ENCODE results near the gene MAN1C1.

Gene MAN1C1

GRCh38 chr1:25685211-25685750 is 68.7 kb downstream of the MAN1C1 start:
- no CpG with 5 or more reads among the region's 11 CpGs for WGBS (ENCODE audit: extremely low coverage, insufficient coverage, low lambda C conversion rate)
- no peaks in the 10 kb centered on the region for H3K27me3 ChIP-seq (ENCODE audit: insufficient read depth, low read length, poor library complexity)
- no peaks in the 10 kb centered on the region for H3K4me1 ChIP-seq (ENCODE audit: control insufficient read depth, low read depth, low read length)
- H3K18ac ChIP-seq (ENCODE audit: low read length): no peak overlapping the region
- H3K79me1 ChIP-seq (ENCODE audit: low read length): no peaks in the 10 kb centered on the region
- no peak overlapping the region for H3K4me3 ChIP-seq (ENCODE audit: low read length)
- H3K9ac ChIP-seq (ENCODE audit: low read length): no peak overlapping the region
- DNase-seq: no peak
- H3K56ac ChIP-seq (ENCODE audit: low read length): no peak overlapping the region
- no peak overlapping the region for H3K27ac ChIP-seq (ENCODE audit: low read depth, low read length)
- H3K36me3 ChIP-seq (ENCODE audit: control insufficient read depth, insufficient read depth, low read length): no peaks in the 10 kb centered on the region
- H4K8ac ChIP-seq (ENCODE audit: low read depth, low read length): no peak overlapping the region
- H2BK5ac ChIP-seq (ENCODE audit: low read length): no peak overlapping the region
- no peak overlapping the region for H2BK15ac ChIP-seq (replicated peaks; ENCODE audit: low read depth)
- no peaks in the 10 kb centered on the region for H3K79me2 ChIP-seq (ENCODE audit: control insufficient read depth, insufficient read depth, low read length)
- H2BK120ac ChIP-seq (ENCODE audit: low read depth, low read length): no peak overlapping the region
- H3K4me2 ChIP-seq (ENCODE audit: low read length): no peak overlapping the region
- H3K4ac ChIP-seq (ENCODE audit: low read depth, low read length): no peak overlapping the region
- no peak overlapping the region for H4K5ac ChIP-seq (ENCODE audit: low read length)
- no peak overlapping the region for H2AK5ac ChIP-seq (ENCODE audit: low read length)
- no peak overlapping the region for H3K23ac ChIP-seq (ENCODE audit: low read length)

GRCh38 chr1:25685938-25686665 is 69.5 kb downstream of the MAN1C1 start:
- H4K8ac ChIP-seq (ENCODE audit: low read depth, low read length): no peak overlapping the region

GRCh38 chr1:25687221-25688017 is 70.8 kb downstream of the MAN1C1 start:
- no peak overlapping the region for H2BK15ac ChIP-seq (replicated peaks; ENCODE audit: low read depth)
- no peak overlapping the region for H2BK5ac ChIP-seq (ENCODE audit: low read length)
- no peak overlapping the region for H3K9ac ChIP-seq (ENCODE audit: low read length)
- H3K36me3 ChIP-seq (ENCODE audit: control insufficient read depth, insufficient read depth, low read length): no peaks in the 10 kb centered on the region
- no peak overlapping the region for H4K5ac ChIP-seq (ENCODE audit: low read length)
- H3K79me1 ChIP-seq (ENCODE audit: low read length): no peaks in the 10 kb centered on the region
- H3K4me1 ChIP-seq (ENCODE audit: control insufficient read depth, low read depth, low read length): no peaks in the 10 kb centered on the region
- no CpG with 5 or more reads among the region's 6 CpGs for WGBS (ENCODE audit: extremely low coverage, insufficient coverage, low lambda C conversion rate)
- no peak overlapping the region for H4K8ac ChIP-seq (ENCODE audit: low read depth, low read length)
- H3K4me2 ChIP-seq (ENCODE audit: low read length): no peak overlapping the region
- no peak overlapping the region for H3K4ac ChIP-seq (ENCODE audit: low read depth, low read length)
- H2AK5ac ChIP-seq (ENCODE audit: low read length): no peak overlapping the region
- no peaks in the 10 kb centered on the region for H3K79me2 ChIP-seq (ENCODE audit: control insufficient read depth, insufficient read depth, low read length)
- peak overlapping the region; percentile 34 for H3K56ac ChIP-seq (ENCODE audit: low read length)
- H3K4me3 ChIP-seq (ENCODE audit: low read length): no peak overlapping the region
- no peak overlapping the region for H3K23ac ChIP-seq (ENCODE audit: low read length)
- no peak for DNase-seq
- no peak overlapping the region for H3K27ac ChIP-seq (ENCODE audit: low read depth, low read length)
- H3K27me3 ChIP-seq (ENCODE audit: insufficient read depth, low read length, poor library complexity): no peaks in the 10 kb centered on the region
- no peak overlapping the region for H3K18ac ChIP-seq (ENCODE audit: low read length)
- no peak overlapping the region for H2BK120ac ChIP-seq (ENCODE audit: low read depth, low read length)

More at GRCh38 chr1:25685938-25686665, 69.5 kb downstream of the MAN1C1 start:
- no peak for DNase-seq
- no peak overlapping the region for H3K4me3 ChIP-seq (ENCODE audit: low read length)
- H3K56ac ChIP-seq (ENCODE audit: low read length): no peak overlapping the region
- H3K4ac ChIP-seq (ENCODE audit: low read depth, low read length): no peak overlapping the region
- H2BK15ac ChIP-seq (replicated peaks; ENCODE audit: low read depth): no peak overlapping the region
- no peak overlapping the region for H3K27ac ChIP-seq (ENCODE audit: low read depth, low read length)
- H3K18ac ChIP-seq (ENCODE audit: low read length): no peak overlapping the region
- WGBS (ENCODE audit: extremely low coverage, insufficient coverage, low lambda C conversion rate): no CpG with 5 or more reads among the region's 19 CpGs
- no peaks in the 10 kb centered on the region for H3K79me2 ChIP-seq (ENCODE audit: control insufficient read depth, insufficient read depth, low read length)
- no peak overlapping the region for H4K5ac ChIP-seq (ENCODE audit: low read length)
- no peak overlapping the region for H2BK5ac ChIP-seq (ENCODE audit: low read length)
- H3K9ac ChIP-seq (ENCODE audit: low read length): no peak overlapping the region
- no peak overlapping the region for H2AK5ac ChIP-seq (ENCODE audit: low read length)
- no peak overlapping the region for H2BK120ac ChIP-seq (ENCODE audit: low read depth, low read length)
- no peak overlapping the region for H3K4me2 ChIP-seq (ENCODE audit: low read length)
- no peaks in the 10 kb centered on the region for H3K79me1 ChIP-seq (ENCODE audit: low read length)
- H3K36me3 ChIP-seq (ENCODE audit: control insufficient read depth, insufficient read depth, low read length): no peaks in the 10 kb centered on the region
- H3K23ac ChIP-seq (ENCODE audit: low read length): no peak overlapping the region
- no peaks in the 10 kb centered on the region for H3K27me3 ChIP-seq (ENCODE audit: insufficient read depth, low read length, poor library complexity)
- no peaks in the 10 kb centered on the region for H3K4me1 ChIP-seq (ENCODE audit: control insufficient read depth, low read depth, low read length)

- Histone ChIP-seq H2AK5ac (ENCODE audit: low read length) (no peak overlapping the region), H3K4ac (ENCODE audit: low read depth, low read length) (no peak overlapping the region), H2BK5ac (ENCODE audit: low read length) (no peak overlapping the region), H3K4me3 (ENCODE audit: low read length) (no peak overlapping the region), H3K18ac (ENCODE audit: low read length) (no peak overlapping the region), H3K4me1 (ENCODE audit: control insufficient read depth, low read depth, low read length) (no peaks in the 10 kb centered on the region), H3K36me3 (ENCODE audit: control insufficient read depth, insufficient read depth, low read length) (no peaks in the 10 kb centered on the region), H3K27me3 (ENCODE audit: insufficient read depth, low read length, poor library complexity) (no peaks in the 10 kb centered on the region), H2BK120ac (ENCODE audit: low read depth, low read length) (no peak overlapping the region), H3K23ac (ENCODE audit: low read length) (no peak overlapping the region), H3K79me1 (ENCODE audit: low read length) (no peaks in the 10 kb centered on the region), H3K56ac (ENCODE audit: low read length) (no peak overlapping the region), H3K27ac (ENCODE audit: low read depth, low read length) (no peak overlapping the region), H4K8ac (ENCODE audit: low read depth, low read length) (no peak overlapping the region), H3K9ac (ENCODE audit: low read length) (no peak overlapping the region), H3K79me2 (ENCODE audit: control insufficient read depth, insufficient read depth, low read length) (no peaks in the 10 kb centered on the region), H4K5ac (ENCODE audit: low read length) (no peak overlapping the region), H3K4me2 (ENCODE audit: low read length) (no peak overlapping the region), H2BK15ac (replicated peaks; ENCODE audit: low read depth) (no peak overlapping the region)
- WGBS (ENCODE audit: extremely low coverage, insufficient coverage, low lambda C conversion rate): no CpG with 5 or more reads among the region's 9 CpGs
- no peak for DNase-seq
These were observed 72.0 kb downstream of the MAN1C1 start for GRCh38 chr1:25688390-25689119.

- H4K8ac ChIP-seq (ENCODE audit: low read depth, low read length): no peak overlapping the region
- H3K9ac ChIP-seq (ENCODE audit: low read length): no peak overlapping the region
- H3K4me3 ChIP-seq (ENCODE audit: low read length): no peak overlapping the region
- no peak overlapping the region for H2BK5ac ChIP-seq (ENCODE audit: low read length)
- no peak overlapping the region for H2BK15ac ChIP-seq (replicated peaks; ENCODE audit: low read depth)
- H3K4me1 ChIP-seq (ENCODE audit: control insufficient read depth, low read depth, low read length): no peaks in the 10 kb centered on the region
- H3K18ac ChIP-seq (ENCODE audit: low read length): no peak overlapping the region
- H4K5ac ChIP-seq (ENCODE audit: low read length): no peak overlapping the region
- no peak overlapping the region for H3K4me2 ChIP-seq (ENCODE audit: low read length)
- no peaks in the 10 kb centered on the region for H3K79me2 ChIP-seq (ENCODE audit: control insufficient read depth, insufficient read depth, low read length)
- H3K27me3 ChIP-seq (ENCODE audit: insufficient read depth, low read length, poor library complexity): no peaks in the 10 kb centered on the region
- H3K4ac ChIP-seq (ENCODE audit: low read depth, low read length): no peak overlapping the region
- no peak overlapping the region for H3K56ac ChIP-seq (ENCODE audit: low read length)
- no CpG with 5 or more reads among the region's 18 CpGs for WGBS (ENCODE audit: extremely low coverage, insufficient coverage, low lambda C conversion rate)
- H3K23ac ChIP-seq (ENCODE audit: low read length): no peak overlapping the region
- DNase-seq: no peak
- H3K36me3 ChIP-seq (ENCODE audit: control insufficient read depth, insufficient read depth, low read length): no peaks in the 10 kb centered on the region
- H2AK5ac ChIP-seq (ENCODE audit: low read length): no peak overlapping the region
- H2BK120ac ChIP-seq (ENCODE audit: low read depth, low read length): no peak overlapping the region
- no peak overlapping the region for H3K27ac ChIP-seq (ENCODE audit: low read depth, low read length)
- no peaks in the 10 kb centered on the region for H3K79me1 ChIP-seq (ENCODE audit: low read length)
These were observed 73.2 kb downstream of the MAN1C1 start for GRCh38 chr1:25689686-25690381.
